Neural cell (in vitro differentiated cells): ENCODE data around the gene RBM43. TPM values are rescaled to one million over a fixed set of nuclear protein-coding genes. Genes with fewer than 3 reads are reported as not detected.

Experiments used
- H2AFZ ChIP-seq: fragments of 200-600, 300-800 bp; sonication (generic), shearing (Covaris generic); 2 replicates; pipeline ENCODE4 v1.6.0; 2014; ENCODE audit warnings: low read depth, mild to moderate bottlenecking, antibody characterized with exemption, low read length, moderate library complexity
- H3F3A ChIP-seq: fragments of 200-600 bp; shearing (Covaris generic); 2 replicates; pipeline ENCODE4 v1.6.1; 2016; ENCODE audit warnings: mild to moderate bottlenecking, moderate library complexity, mixed read lengths, antibody characterized with exemption, low read length; ENCODE audit not compliant: insufficient read depth, poor library complexity, severe bottlenecking
- H3K27ac ChIP-seq: fragments of 200-600, 300-800 bp; sonication (generic), shearing (Covaris generic); 2 replicates; pipeline ENCODE4 v1.5.1; 2014; ENCODE audit warnings: mild to moderate bottlenecking, low read length, moderate library complexity
- H3K27me3 ChIP-seq: fragments of 300-800, 200-600 bp; sonication (generic), shearing (Covaris generic); 2 replicates; pipeline ENCODE4 v1.6.0; 2014; ENCODE audit warnings: mild to moderate bottlenecking, low read depth, low read length, moderate library complexity; ENCODE audit not compliant: insufficient read depth
- H3K36me3 ChIP-seq: fragments of 300-800, 200-600 bp; sonication (generic), shearing (Covaris generic); 2 replicates; pipeline ENCODE4 v1.5.1; 2014; ENCODE audit warnings: mild to moderate bottlenecking, antibody characterized with exemption, low read length, moderate library complexity; ENCODE audit not compliant: insufficient read depth
- H3K4me2 ChIP-seq: fragments of 300-800, 200-600 bp; sonication (generic), shearing (Covaris generic); 2 replicates; pipeline ENCODE4 v1.6.0; 2014; ENCODE audit warnings: mild to moderate bottlenecking, low read length
- H3K4me3 ChIP-seq: fragments of 300-800, 200-600 bp; sonication (generic), shearing (Covaris generic); 2 replicates; pipeline ENCODE4 v1.5.1; 2014; ENCODE audit warnings: mild to moderate bottlenecking, low read length, moderate library complexity
- H3K79me2 ChIP-seq: fragments of 200-600 bp; shearing (Covaris generic); replicated peaks from 2 replicates; pipeline ENCODE4 v1.6.0; 2014; ENCODE audit warnings: mild to moderate bottlenecking, low read length, moderate library complexity; ENCODE audit not compliant: insufficient read depth
- H3K9ac ChIP-seq: fragments of 300-800, 200-600 bp; sonication (generic), shearing (Covaris generic); 2 replicates; pipeline ENCODE4 v1.6.1; 2016; ENCODE audit warnings: mild to moderate bottlenecking, low read length, mixed read lengths
- H3K9me2 ChIP-seq: fragments of 200-600 bp; shearing (Covaris generic); 2 replicates; pipeline ENCODE4 v1.6.1; 2016; ENCODE audit warnings: mild to moderate bottlenecking, low read length, mixed read lengths; ENCODE audit not compliant: insufficient read depth
- H3K9me3 ChIP-seq: fragments of 200-600, 300-800 bp; sonication (generic), shearing (Covaris generic); 2 replicates; pipeline ENCODE4 v1.6.1; 2016; ENCODE audit warnings: mild to moderate bottlenecking, mixed run types, low read length, moderate library complexity, mixed read lengths
- H4K20me1 ChIP-seq: fragments of 200-600 bp; shearing (Covaris generic); 2 replicates; pipeline ENCODE4 v1.6.1; 2016; ENCODE audit warnings: mild to moderate bottlenecking, mixed run types; ENCODE audit not compliant: insufficient read depth
- CTCF ChIP-seq: fragments of 450-650 bp; IDR thresholded peaks from 2 replicates; pipeline ENCODE4 v1.5.1; 2014; ENCODE audit warnings: antibody characterized with exemption, mild to moderate bottlenecking, moderate library complexity; ENCODE audit not compliant: poor library complexity, severe bottlenecking
- EP300 ChIP-seq: fragments of 450-650 bp; conservative IDR thresholded peaks from 2 replicates; pipeline ENCODE4 v1.6.1; 2014; ENCODE audit warnings: antibody characterized with exemption, mild to moderate bottlenecking, moderate library complexity; ENCODE audit not compliant: poor library complexity, severe bottlenecking
- EZH2 ChIP-seq: fragments of 200-600, 300-800 bp; shearing (Covaris generic), sonication (generic); IDR thresholded peaks from 2 replicates; pipeline ENCODE4 v1.6.1; 2014; ENCODE audit warnings: antibody characterized with exemption, low read length, borderline replicate concordance, mild to moderate bottlenecking; ENCODE audit not compliant: insufficient read depth, poor library complexity, severe bottlenecking
- MXI1 ChIP-seq: fragments of 450-650 bp; conservative IDR thresholded peaks from 2 replicates; pipeline ENCODE4 v1.6.1; 2014; ENCODE audit warnings: antibody characterized with exemption, mild to moderate bottlenecking; ENCODE audit not compliant: poor library complexity, severe bottlenecking
- POLR2AphosphoS5 ChIP-seq: IDR thresholded peaks from 2 replicates; pipeline ENCODE4 v1.6.1; 2012
- RAD21 ChIP-seq: fragments of 450-650 bp; conservative IDR thresholded peaks from 2 replicates; pipeline ENCODE4 v1.6.1; 2014; ENCODE audit warnings: antibody characterized with exemption, mild to moderate bottlenecking, moderate library complexity
- REST ChIP-seq: IDR thresholded peaks from 2 replicates; pipeline ENCODE4 v1.6.1; 2012; ENCODE audit warnings: borderline replicate concordance
- SMC3 ChIP-seq: fragments of 450-650 bp; conservative IDR thresholded peaks from 2 replicates; pipeline ENCODE4 v1.6.1; 2014; ENCODE audit warnings: antibody characterized with exemption, mild to moderate bottlenecking, moderate library complexity; ENCODE audit not compliant: poor library complexity
- TAF1 ChIP-seq: IDR thresholded peaks from 2 replicates; pipeline ENCODE4 v1.6.1; 2012; ENCODE audit warnings: low read depth
- polyA plus RNA-seq: library from polyadenylated mRNA; depleted of rRNA; stranded (reverse); fragments of >200 nt; gene quantifications from 2 replicates; pipeline ENCODE4 v1.2.3, GENCODE V29; 2014

Gene RBM43
- polyA plus RNA-seq, 1 donor from 2014 or later: not detected

- Histone ChIP-seq H3K9me2 (no peaks in the 10 kb centered on the region), H3F3A (no peaks in the 10 kb centered on the region), H3K79me2 (no peaks in the 10 kb centered on the region), H3K4me3 (no peak overlapping the region), H3K9ac (no peak overlapping the region), H3K36me3 (no peaks in the 10 kb centered on the region), H4K20me1 (no peaks in the 10 kb centered on the region), H3K27me3 (no peaks in the 10 kb centered on the region), H3K27ac (no peak overlapping the region), H3K4me2 (no peak overlapping the region), H2AFZ (no peak overlapping the region), H3K9me3 (no peaks in the 10 kb centered on the region)
- no peak for TF ChIP-seq CTCF
- TF ChIP-seq MXI1: no peak
- TF ChIP-seq POLR2AphosphoS5: no peak
- TF ChIP-seq EZH2: no peak
- no peak for TF ChIP-seq REST
- no peak for TF ChIP-seq TAF1
- TF ChIP-seq EP300: no peak
- TF ChIP-seq RAD21: no peak
- no peak for TF ChIP-seq SMC3
Observed at GRCh38 chr2:151200844-151201243, 60.8 kb downstream of the RBM43 start.

GRCh38 chr2:151200277-151200676 lies 61.4 kb downstream of the RBM43 start:
- H2AFZ ChIP-seq: no peak overlapping the region

More at GRCh38 chr2:151200277-151200676, 61.4 kb downstream of the RBM43 start:
- no peaks in the 10 kb centered on the region for H3K27me3 ChIP-seq
- H3K36me3 ChIP-seq: no peaks in the 10 kb centered on the region
- no peak overlapping the region for H3K27ac ChIP-seq
- no peak overlapping the region for H3K4me3 ChIP-seq
- no peak overlapping the region for H3K9ac ChIP-seq
- TF ChIP-seq EZH2 (no peak), MXI1 (no peak), TAF1 (no peak), EP300 (no peak), CTCF (no peak), REST (no peak), POLR2AphosphoS5 (no peak), RAD21 (no peak), SMC3 (no peak)
- H3F3A ChIP-seq: no peaks in the 10 kb centered on the region
- no peaks in the 10 kb centered on the region for H3K79me2 ChIP-seq
- no peak overlapping the region for H3K4me2 ChIP-seq
- no peaks in the 10 kb centered on the region for H3K9me2 ChIP-seq
- no peaks in the 10 kb centered on the region for H4K20me1 ChIP-seq
- H3K9me3 ChIP-seq: no peaks in the 10 kb centered on the region
